K562 (cell line): Measurements from ENCODE around the gene CRTAP. TPM values are rescaled to one million over a fixed set of nuclear protein-coding genes. Genes with fewer than 3 reads are reported as not detected.

Experiments
- ATAC-seq: fragments of 200-7000 bp; cut with Tn5 transposase; 3 replicates; pipeline ENCODE4 v1.9.1; 2020; ENCODE audit warnings: moderate library complexity
- BruUV-seq: library from RNA; stranded (reverse); fragments of 400-500 nt; replicated peaks from 2 replicates; lab custom pipeline; 2021; lab: Mats Ljungman, UMichigan
- CTCF ChIA-PET: fragments of 300-600 bp; formaldehyde crosslinking; extraction: SDS; loops from one replicate; lab custom pipeline; 2021; ENCODE audit warnings: low intra/inter-chr PET ratio; lab: Yijun Ruan, JAX
- POLR2A ChIA-PET: fragments of 300-600, 350-650 bp; sonication (Branson Sonifier 250); formaldehyde crosslinking; extraction: SDS; loops from one replicate; lab custom pipeline; 2021; ENCODE audit warnings: antibody characterized with exemption, inconsistent platforms; lab: Yijun Ruan, JAX
- DNase-seq, 4 experiments: peaks; one replicate each; pipeline versions ENCODE4 v3.0.0 to v3.0.0-alpha.2; 2011 to 2018; ENCODE audit warnings: low spot score in 3 of 4, mixed read lengths in 3 of 4; ENCODE audit errors: extremely low read depth in 1 of 4
- FAIRE-seq: peaks from 2 replicates; lab custom pipeline; 2011; peaks lifted over from hg19 to GRCh38; lab: Jason Lieb, UNC
- H2AFZ ChIP-seq: 2 replicates; pipeline ENCODE4 v1.6.0; 2011; ENCODE audit warnings: low read depth, low read length, control low read depth, inconsistent platforms
- H3K27ac ChIP-seq: fragments of 200-600 bp; 3 replicates; pipeline ENCODE4 v1.8.0; 2011; ENCODE audit warnings: low read depth, mild to moderate bottlenecking, control low read depth, inconsistent platforms, low read length, moderate library complexity, mixed read lengths; ENCODE audit errors: extremely low read depth
- H3K27me3 ChIP-seq, 2 experiments: fragments of 300-600 bp in 1 of 2; 2 replicates in 1 of 2; 3 replicates in 1 of 2; pipeline versions ENCODE4 v1.6.0 to v1.8.0; 2011; ENCODE audit warnings: inconsistent platforms in 2 of 2, low read length in 2 of 2, mild to moderate bottlenecking in 1 of 2, mixed read lengths in 1 of 2, moderate library complexity in 1 of 2; ENCODE audit not compliant: control insufficient read depth in 2 of 2, insufficient read depth in 2 of 2
- H3K36me3 ChIP-seq: fragments of 300-600 bp; 3 replicates; pipeline ENCODE4 v1.8.0; 2011; ENCODE audit warnings: mild to moderate bottlenecking, low read length, inconsistent platforms; ENCODE audit not compliant: control insufficient read depth, insufficient read depth
- H3K4me1 ChIP-seq, 2 experiments: fragments of 200-600 bp in 1 of 2; replicated peaks in 1 of 2; 2 replicates in 1 of 2; 3 replicates in 1 of 2; pipeline versions ENCODE4 v1.5.1 to v1.8.0; 2011; ENCODE audit warnings: inconsistent platforms in 2 of 2, low read length in 2 of 2, mild to moderate bottlenecking in 1 of 2, mixed read lengths in 1 of 2, moderate library complexity in 1 of 2; ENCODE audit not compliant: control insufficient read depth in 2 of 2, insufficient read depth in 2 of 2
- H3K4me2 ChIP-seq: 2 replicates; pipeline ENCODE4 v1.6.1; 2011; ENCODE audit warnings: low read length, control low read depth, inconsistent platforms, mixed read lengths; ENCODE audit not compliant: insufficient read depth
- H3K4me3 ChIP-seq: fragments of 200-600 bp; sonication (generic), shearing (Covaris generic); 2 replicates; pipeline ENCODE4 v1.5.1; 2016; ENCODE audit warnings: control low read depth, inconsistent platforms
- H3K79me2 ChIP-seq: fragments of 200-600 bp; 3 replicates; pipeline ENCODE4 v1.8.0; 2011; ENCODE audit warnings: low read length, inconsistent platforms; ENCODE audit not compliant: control insufficient read depth, insufficient read depth
- H3K9ac ChIP-seq, 2 experiments: 2 replicates each; pipeline versions ENCODE4 v1.6.0 to v1.6.1; 2011; ENCODE audit warnings: low read depth in 2 of 2, low read length in 2 of 2, control low read depth in 1 of 2, inconsistent platforms in 1 of 2, mild to moderate bottlenecking in 1 of 2, mixed read lengths in 1 of 2; ENCODE audit not compliant: insufficient read depth in 1 of 2
- H3K9me1 ChIP-seq: one replicate; pipeline ENCODE4 v1.6.0; 2011; ENCODE audit warnings: inconsistent platforms, mild to moderate bottlenecking, low read length, moderate library complexity; ENCODE audit not compliant: control insufficient read depth, insufficient read depth
- H3K9me3 ChIP-seq: replicated peaks from 2 replicates; pipeline ENCODE4 v1.5.1; 2011; ENCODE audit warnings: low read depth, low read length, inconsistent platforms; ENCODE audit not compliant: control insufficient read depth, insufficient read depth
- H4K20me1 ChIP-seq: replicated peaks from 2 replicates; pipeline ENCODE4 v1.6.1; 2011; ENCODE audit warnings: low read length, inconsistent platforms, mixed read lengths; ENCODE audit not compliant: control insufficient read depth, insufficient read depth
- CC2D1A ChIP-seq: fragments of 450-650 bp; IDR thresholded peaks from 2 replicates; pipeline ENCODE4 v1.6.1; 2017; ENCODE audit warnings: mild to moderate bottlenecking
- CGGBP1 ChIP-seq: fragments of 250-450 bp; sonication (Bioruptor Pico); IDR thresholded peaks from 2 replicates; pipeline ENCODE4 v1.9.0; 2021; ENCODE audit warnings: mild to moderate bottlenecking
- COPS2 ChIP-seq: fragments of 450-650 bp; conservative IDR thresholded peaks from 2 replicates; pipeline ENCODE4 v1.6.1; 2016; ENCODE audit warnings: mild to moderate bottlenecking, moderate library complexity
- ELK3 ChIP-seq: fragments of 450-650 bp; formaldehyde crosslinking; IDR thresholded peaks from 2 replicates; pipeline ENCODE4 v1.4.0; 2020; ENCODE audit warnings: mild to moderate bottlenecking
- HINFP ChIP-seq: fragments of 450-650 bp; conservative IDR thresholded peaks from 2 replicates; pipeline ENCODE4 v1.6.1; 2016; ENCODE audit warnings: missing genetic modification characterization, low read depth, mild to moderate bottlenecking, control low read depth, missing compliant biosample characterization
- HMGXB4 ChIP-seq: sonication (generic); formaldehyde crosslinking; IDR thresholded peaks from 2 replicates; pipeline ENCODE4 v1.8.1; 2023; ENCODE audit warnings: mild to moderate bottlenecking, missing genetic modification reagents
- HSF4 ChIP-seq: fragments of 250-450 bp; sonication (Bioruptor Pico); IDR thresholded peaks from 2 replicates; pipeline ENCODE4 v2.1.2; 2022; ENCODE audit warnings: mild to moderate bottlenecking, moderate library complexity, borderline replicate concordance
- MEF2D ChIP-seq: conservative IDR thresholded peaks from 2 replicates; pipeline ENCODE4 v1.6.1; 2016; ENCODE audit warnings: low read depth, missing genetic modification characterization, missing compliant biosample characterization
- NFIC ChIP-seq: fragments of 450-650 bp; IDR thresholded peaks from 2 replicates; pipeline ENCODE4 v1.6.1; 2017; ENCODE audit warnings: mild to moderate bottlenecking, inconsistent platforms
- PCBP1 ChIP-seq: fragments of 200-400 bp; formaldehyde crosslinking; IDR thresholded peaks from 2 replicates; pipeline ENCODE4 v1.6.1; 2018; ENCODE audit warnings: mild to moderate bottlenecking, low read depth, low read length; ENCODE audit not compliant: poor library complexity, severe bottlenecking
- TAL1 ChIP-seq: fragments of 450-650 bp; IDR thresholded peaks from 2 replicates; pipeline ENCODE4 v1.6.1; 2016; ENCODE audit warnings: mild to moderate bottlenecking
- ZMIZ1 ChIP-seq, 2 experiments: fragments of 150-350 bp in 1 of 2; IDR thresholded peaks; 2 replicates each; pipeline ENCODE4 v1.6.1; 2012 to 2016; ENCODE audit warnings: low read depth in 2 of 2, low read length in 2 of 2, mild to moderate bottlenecking in 1 of 2, moderate library complexity in 1 of 2
- ZNF184 ChIP-seq: sonication (generic); formaldehyde crosslinking; IDR thresholded peaks from 2 replicates; pipeline ENCODE4 v1.5.0; 2020; ENCODE audit warnings: missing genetic modification reagents
- WGBS: fragments of 100-300 bp; shearing (Covaris generic); methylation state at CpG from one replicate; pipeline ENCODE4 v1.1.6; 2016; ENCODE audit warnings: low coverage, mixed read lengths; ENCODE audit not compliant: insufficient coverage; ENCODE audit errors: missing lambda C conversion rate; 5-methylcytosine and 5-hydroxymethylcytosine counted together
- in situ Hi-C: fragments of 300-500 bp; cut with MboI; formaldehyde crosslinking; loops from 4 replicates; pipeline ENCODE4 v1.15.0; 2018; ENCODE audit warnings: inconsistent platforms, mixed read lengths
- intact Hi-C: fragments of 100-400 bp; cut with micrococcal nuclease; formaldehyde crosslinking; loops from 2 replicates; pipeline ENCODE4 v1.14.2; 2022
- polyA plus RNA-seq, 8 experiments: library from polyadenylated mRNA; depleted of rRNA in 4 of 8; stranded (reverse) in 5 of 8; unstranded in 3 of 8; fragments of >200 nt; fragmentation: Nextera tagmentation in 2 of 8; fragmentation: Illumina TruSeq in 1 of 8; extraction: Ambion mirVana in 2 of 8; extraction: Trizol in 1 of 8; gene quantifications; 2 replicates each; pipeline versions ENCODE4 v1.2.1 to v1.2.3, GENCODE V29; 2011 to 2014; ENCODE audit warnings: inconsistent platforms in 1 of 8, missing spikeins in 1 of 8
- total RNA-seq, 7 experiments: library from RNA; depleted of rRNA in 6 of 7; stranded (reverse); fragments of >200 nt in 6 of 7; fragmentation: Illumina TruSeq in 2 of 7; extraction: Trizol in 2 of 7; gene quantifications; 2 replicates each; pipeline versions ENCODE4 v1.2.1 to v1.2.3, GENCODE V29; 2011 to 2021; ENCODE audit warnings: low replicate concordance in 1 of 7

The CRTAP gene
- total and polyA plus RNA-seq, 9 of the 15 experiments (the other 6 are each of a cell fraction or from before 2014, with no cell fraction given) = 10.0 to 121 (median 53.0) TPM

- peaks cover 37% of the 10 kb centered on the region for H4K20me1 ChIP-seq
- intact Hi-C loops (no loop called here), in situ Hi-C loops (no loop called here)
- no peaks in the 10 kb centered on the region for H3K27me3 ChIP-seq
- no peak overlapping the region for H3K4me3 ChIP-seq
- peaks cover 6% of the 10 kb centered on the region for H3K9me1 ChIP-seq
- H3K79me2 ChIP-seq = peaks cover 89% of the 10 kb centered on the region
- 85% methylated on average over 9 of the region's 9 CpGs for WGBS
- no peak for ATAC-seq
- no peak overlapping the region for H3K4me2 ChIP-seq
- H3K36me3 ChIP-seq = peaks cover 56% of the 10 kb centered on the region
- no peak for FAIRE-seq
- H3K9ac ChIP-seq = peak overlapping the region in 1 of 2 experiments; percentile 73; a peak in 2 of 4 replicates
- CTCF ChIA-PET = no interaction called here
- no peak overlapping the region for H2AFZ ChIP-seq
- peaks cover 24 to 37% of the 10 kb centered on the region in 2 experiments for H3K4me1 ChIP-seq
- POLR2A ChIA-PET = interaction anchor here (1.1 to 7.3 kb wide), 3 partner anchors 8 to 22 kb away, joined by 3 to 71 read pairs (median 3); partner anchors contain the start of gene CRTAP
- no peaks in the 10 kb centered on the region for H3K9me3 ChIP-seq
- BruUV-seq = no TSS peak
- DNase-seq = no peak
- H3K27ac ChIP-seq = no peak overlapping the region
- TF ChIP-seq ZMIZ1 (IDR thresholded peaks at IDR 0.05; ENCODE audit: low read depth in 2 of 2, low read length in 2 of 2) (no peak), MEF2D (no peak), HINFP (no peak), NFIC (no peak), ZNF184 (no peak), COPS2 (no peak), HMGXB4 (CRISPR knock-in tag) (no peak), ELK3 (CRISPR knock-in tag) (no peak), CGGBP1 (CRISPR knock-in tag) (no peak), CC2D1A (no peak), PCBP1 (no peak), HSF4 (no peak), TAL1 (no peak)
Measured at GRCh38 chr3:33092496-33093254, 21.1 kb upstream of the CRTAP start.
